ENCODE results near the gene ACKR2. TPM values are rescaled to one million over a fixed set of nuclear protein-coding genes. Genes with fewer than 3 reads are reported as not detected.
A peak's percentile ranks its signal among the peaks of the same experiment; 100 is the strongest.

Gene ACKR2
- total and polyA plus RNA-seq, 2 experiments from 2014 or later = 0.35 TPM; not detected in 1

GRCh38 chr3:42804106-42804830 is 5.0 kb upstream of the ACKR2 start, which contains the start of gene HIGD1A:
Gene HIGD1A, minus strand, starts transcription at chr3:42804490. Its CDS starts 10,237 bp downstream, at chr3:42794253.
- peaks cover 28% of the 10 kb centered on the region for H3K4me1 ChIP-seq (ENCODE audit: insufficient read depth)
- peak within 1 kb of the TSS; percentile 91 for H3K27ac ChIP-seq (ENCODE audit: low read depth)
- H3K27me3 ChIP-seq (ENCODE audit: insufficient read depth) = peaks cover 19% of the 10 kb centered on the region
- H3K27ac Mint-ChIP-seq = peak within 1 kb of the TSS; percentile 95
- no peaks in the 10 kb centered on the region; the same call in 1 of the 2 replicates for H4K20me1 ChIP-seq (replicated peaks; ENCODE audit: insufficient read depth)
- peaks cover 17% of the 10 kb centered on the region for H3K27me3 Mint-ChIP-seq (ENCODE audit: insufficient read depth, low read depth, poor library complexity)
- peaks cover 6% of the 10 kb centered on the region; the same call in 1 of the 2 replicates for H3F3A ChIP-seq (replicated peaks; ENCODE audit: low read depth)
- TF ChIP-seq NANOG (IDR thresholded peaks at IDR 0.05; ENCODE audit: borderline replicate concordance) (no peak), EZH2phosphoT487 (IDR thresholded peaks at IDR 0.05; ENCODE audit: unreplicated experiment) (no peak), JUNB (IDR thresholded peaks at IDR 0.05; ENCODE audit: unreplicated experiment) (no peak), ZNF331 (CRISPR knock-in tag; IDR thresholded peaks at IDR 0.05; ENCODE audit: low read depth) (no peak), STAT1 (IDR thresholded peaks at IDR 0.05; ENCODE audit: unreplicated experiment) (no peak), POLR2AphosphoS5 (IDR thresholded peaks at IDR 0.05; ENCODE audit: low read depth) (peak; percentile 95), ETS1 (IDR thresholded peaks at IDR 0.05) (no peak), CREB1 (CRISPR knock-in tag; IDR thresholded peaks at IDR 0.05; ENCODE audit: low read depth) (peak; percentile 66)
- TF ChIP-seq, protein P1, sequence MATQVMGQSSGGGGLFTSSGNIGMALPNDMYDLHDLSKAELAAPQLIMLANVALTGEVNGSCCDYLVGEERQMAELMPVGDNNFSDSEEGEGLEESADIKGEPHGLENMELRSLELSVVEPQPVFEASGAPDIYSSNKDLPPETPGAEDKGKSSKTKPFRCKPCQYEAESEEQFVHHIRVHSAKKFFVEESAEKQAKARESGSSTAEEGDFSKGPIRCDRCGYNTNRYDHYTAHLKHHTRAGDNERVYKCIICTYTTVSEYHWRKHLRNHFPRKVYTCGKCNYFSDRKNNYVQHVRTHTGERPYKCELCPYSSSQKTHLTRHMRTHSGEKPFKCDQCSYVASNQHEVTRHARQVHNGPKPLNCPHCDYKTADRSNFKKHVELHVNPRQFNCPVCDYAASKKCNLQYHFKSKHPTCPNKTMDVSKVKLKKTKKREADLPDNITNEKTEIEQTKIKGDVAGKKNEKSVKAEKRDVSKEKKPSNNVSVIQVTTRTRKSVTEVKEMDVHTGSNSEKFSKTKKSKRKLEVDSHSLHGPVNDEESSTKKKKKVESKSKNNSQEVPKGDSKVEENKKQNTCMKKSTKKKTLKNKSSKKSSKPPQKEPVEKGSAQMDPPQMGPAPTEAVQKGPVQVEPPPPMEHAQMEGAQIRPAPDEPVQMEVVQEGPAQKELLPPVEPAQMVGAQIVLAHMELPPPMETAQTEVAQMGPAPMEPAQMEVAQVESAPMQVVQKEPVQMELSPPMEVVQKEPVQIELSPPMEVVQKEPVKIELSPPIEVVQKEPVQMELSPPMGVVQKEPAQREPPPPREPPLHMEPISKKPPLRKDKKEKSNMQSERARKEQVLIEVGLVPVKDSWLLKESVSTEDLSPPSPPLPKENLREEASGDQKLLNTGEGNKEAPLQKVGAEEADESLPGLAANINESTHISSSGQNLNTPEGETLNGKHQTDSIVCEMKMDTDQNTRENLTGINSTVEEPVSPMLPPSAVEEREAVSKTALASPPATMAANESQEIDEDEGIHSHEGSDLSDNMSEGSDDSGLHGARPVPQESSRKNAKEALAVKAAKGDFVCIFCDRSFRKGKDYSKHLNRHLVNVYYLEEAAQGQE (IDR thresholded peaks at IDR 0.05; ENCODE audit: unreplicated experiment) = no peak
- TF ChIP-seq, protein P2, sequence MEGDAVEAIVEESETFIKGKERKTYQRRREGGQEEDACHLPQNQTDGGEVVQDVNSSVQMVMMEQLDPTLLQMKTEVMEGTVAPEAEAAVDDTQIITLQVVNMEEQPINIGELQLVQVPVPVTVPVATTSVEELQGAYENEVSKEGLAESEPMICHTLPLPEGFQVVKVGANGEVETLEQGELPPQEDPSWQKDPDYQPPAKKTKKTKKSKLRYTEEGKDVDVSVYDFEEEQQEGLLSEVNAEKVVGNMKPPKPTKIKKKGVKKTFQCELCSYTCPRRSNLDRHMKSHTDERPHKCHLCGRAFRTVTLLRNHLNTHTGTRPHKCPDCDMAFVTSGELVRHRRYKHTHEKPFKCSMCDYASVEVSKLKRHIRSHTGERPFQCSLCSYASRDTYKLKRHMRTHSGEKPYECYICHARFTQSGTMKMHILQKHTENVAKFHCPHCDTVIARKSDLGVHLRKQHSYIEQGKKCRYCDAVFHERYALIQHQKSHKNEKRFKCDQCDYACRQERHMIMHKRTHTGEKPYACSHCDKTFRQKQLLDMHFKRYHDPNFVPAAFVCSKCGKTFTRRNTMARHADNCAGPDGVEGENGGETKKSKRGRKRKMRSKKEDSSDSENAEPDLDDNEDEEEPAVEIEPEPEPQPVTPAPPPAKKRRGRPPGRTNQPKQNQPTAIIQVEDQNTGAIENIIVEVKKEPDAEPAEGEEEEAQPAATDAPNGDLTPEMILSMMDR (conservative IDR thresholded peaks at IDR 0.05; ENCODE audit: low read depth in 2 of 2) = no peak
- TF ChIP-seq, protein P3, sequence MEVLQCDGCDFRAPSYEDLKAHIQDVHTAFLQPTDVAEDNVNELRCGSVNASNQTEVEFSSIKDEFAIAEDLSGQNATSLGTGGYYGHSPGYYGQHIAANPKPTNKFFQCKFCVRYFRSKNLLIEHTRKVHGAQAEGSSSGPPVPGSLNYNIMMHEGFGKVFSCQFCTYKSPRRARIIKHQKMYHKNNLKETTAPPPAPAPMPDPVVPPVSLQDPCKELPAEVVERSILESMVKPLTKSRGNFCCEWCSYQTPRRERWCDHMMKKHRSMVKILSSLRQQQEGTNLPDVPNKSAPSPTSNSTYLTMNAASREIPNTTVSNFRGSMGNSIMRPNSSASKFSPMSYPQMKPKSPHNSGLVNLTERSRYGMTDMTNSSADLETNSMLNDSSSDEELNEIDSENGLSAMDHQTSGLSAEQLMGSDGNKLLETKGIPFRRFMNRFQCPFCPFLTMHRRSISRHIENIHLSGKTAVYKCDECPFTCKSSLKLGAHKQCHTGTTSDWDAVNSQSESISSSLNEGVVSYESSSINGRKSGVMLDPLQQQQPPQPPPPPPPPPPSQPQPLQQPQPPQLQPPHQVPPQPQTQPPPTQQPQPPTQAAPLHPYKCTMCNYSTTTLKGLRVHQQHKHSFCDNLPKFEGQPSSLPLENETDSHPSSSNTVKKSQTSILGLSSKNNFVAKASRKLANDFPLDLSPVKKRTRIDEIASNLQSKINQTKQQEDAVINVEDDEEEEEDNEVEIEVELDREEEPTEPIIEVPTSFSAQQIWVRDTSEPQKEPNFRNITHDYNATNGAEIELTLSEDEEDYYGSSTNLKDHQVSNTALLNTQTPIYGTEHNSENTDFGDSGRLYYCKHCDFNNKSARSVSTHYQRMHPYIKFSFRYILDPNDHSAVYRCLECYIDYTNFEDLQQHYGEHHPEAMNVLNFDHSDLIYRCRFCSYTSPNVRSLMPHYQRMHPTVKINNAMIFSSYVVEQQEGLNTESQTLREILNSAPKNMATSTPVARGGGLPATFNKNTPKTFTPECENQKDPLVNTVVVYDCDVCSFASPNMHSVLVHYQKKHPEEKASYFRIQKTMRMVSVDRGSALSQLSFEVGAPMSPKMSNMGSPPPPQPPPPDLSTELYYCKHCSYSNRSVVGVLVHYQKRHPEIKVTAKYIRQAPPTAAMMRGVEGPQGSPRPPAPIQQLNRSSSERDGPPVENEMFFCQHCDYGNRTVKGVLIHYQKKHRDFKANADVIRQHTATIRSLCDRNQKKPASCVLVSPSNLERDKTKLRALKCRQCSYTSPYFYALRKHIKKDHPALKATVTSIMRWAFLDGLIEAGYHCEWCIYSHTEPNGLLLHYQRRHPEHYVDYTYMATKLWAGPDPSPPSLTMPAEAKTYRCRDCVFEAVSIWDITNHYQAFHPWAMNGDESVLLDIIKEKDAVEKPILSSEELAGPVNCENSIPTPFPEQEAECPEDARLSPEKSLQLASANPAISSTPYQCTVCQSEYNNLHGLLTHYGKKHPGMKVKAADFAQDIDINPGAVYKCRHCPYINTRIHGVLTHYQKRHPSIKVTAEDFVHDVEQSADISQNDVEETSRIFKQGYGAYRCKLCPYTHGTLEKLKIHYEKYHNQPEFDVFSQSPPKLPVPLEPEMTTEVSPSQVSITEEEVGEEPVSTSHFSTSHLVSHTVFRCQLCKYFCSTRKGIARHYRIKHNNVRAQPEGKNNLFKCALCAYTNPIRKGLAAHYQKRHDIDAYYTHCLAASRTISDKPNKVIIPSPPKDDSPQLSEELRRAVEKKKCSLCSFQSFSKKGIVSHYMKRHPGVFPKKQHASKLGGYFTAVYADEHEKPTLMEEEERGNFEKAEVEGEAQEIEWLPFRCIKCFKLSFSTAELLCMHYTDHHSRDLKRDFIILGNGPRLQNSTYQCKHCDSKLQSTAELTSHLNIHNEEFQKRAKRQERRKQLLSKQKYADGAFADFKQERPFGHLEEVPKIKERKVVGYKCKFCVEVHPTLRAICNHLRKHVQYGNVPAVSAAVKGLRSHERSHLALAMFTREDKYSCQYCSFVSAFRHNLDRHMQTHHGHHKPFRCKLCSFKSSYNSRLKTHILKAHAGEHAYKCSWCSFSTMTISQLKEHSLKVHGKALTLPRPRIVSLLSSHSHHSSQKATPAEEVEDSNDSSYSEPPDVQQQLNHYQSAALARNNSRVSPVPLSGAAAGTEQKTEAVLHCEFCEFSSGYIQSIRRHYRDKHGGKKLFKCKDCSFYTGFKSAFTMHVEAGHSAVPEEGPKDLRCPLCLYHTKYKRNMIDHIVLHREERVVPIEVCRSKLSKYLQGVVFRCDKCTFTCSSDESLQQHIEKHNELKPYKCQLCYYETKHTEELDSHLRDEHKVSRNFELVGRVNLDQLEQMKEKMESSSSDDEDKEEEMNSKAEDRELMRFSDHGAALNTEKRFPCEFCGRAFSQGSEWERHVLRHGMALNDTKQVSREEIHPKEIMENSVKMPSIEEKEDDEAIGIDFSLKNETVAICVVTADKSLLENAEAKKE (CRISPR knock-in tag; IDR thresholded peaks at IDR 0.05) = no peak
- H3K4me3 ChIP-seq = peak within 1 kb of the TSS; percentile 92
- H3K4me3 Mint-ChIP-seq = peak within 1 kb of the TSS; percentile 95
- H3K36me3 Mint-ChIP-seq (ENCODE audit: low read depth) = peaks cover 14% of the 10 kb centered on the region
- peaks cover 45% of the 10 kb centered on the region for H3K79me2 ChIP-seq (replicated peaks; ENCODE audit: insufficient read depth)
- H3K36me3 ChIP-seq (ENCODE audit: insufficient read depth) = no peaks in the 10 kb centered on the region
- H3K9me3 Mint-ChIP-seq = no peaks in the 10 kb centered on the region
- H3K9me2 ChIP-seq (ENCODE audit: insufficient read depth) = no peaks in the 10 kb centered on the region
- peak; percentile 94 for ATAC-seq
- peaks cover 37% of the 10 kb centered on the region for H3K4me1 Mint-ChIP-seq
- peak within 1 kb of the TSS; percentile 94 for H3K4me2 ChIP-seq
- DNase-seq (ENCODE audit: low spot score) = peak; percentile 98
- peak within 1 kb of the TSS; percentile 96 for H2AFZ ChIP-seq

Measured in GM23338 (cell line).